MM.1S (cell line): ENCODE data around the gene LGALS3BP.

Experiments used
- CTCF ChIP-seq: fragments of 300-600 bp; sonication (generic); IDR thresholded peaks from 2 replicates; pipeline ENCODE4 v1.5.1; 2016; ENCODE audit warnings: antibody characterized with exemption, low read length, mixed read lengths
- EZH2phosphoT487 ChIP-seq: fragments of 300-600 bp; sonication (generic); IDR thresholded peaks from 2 replicates; pipeline ENCODE4 v1.6.1; 2018; ENCODE audit warnings: antibody characterized with exemption, low read length

GRCh38 chr17:78966910-78967600, 12.7 kb downstream of the LGALS3BP start:
- TF ChIP-seq EZH2phosphoT487 (no peak), CTCF (no peak)
